Mucosa of descending colon (tissue), 3 donors: ENCODE measurements around the gene KAZN. TPM values are rescaled to one million over a fixed set of nuclear protein-coding genes. Genes with fewer than 3 reads are reported as not detected.

ENCODE experiments used
- ATAC-seq: fragments of 200-7000 bp; cut with Tn5 transposase; one replicate; pipeline ENCODE4 v1.9.1; 2020; ENCODE audit warnings: mild to moderate bottlenecking, moderate library complexity
- DNase-seq, 3 donors: peaks; one replicate each; pipeline ENCODE4 v3.0.0-alpha.2; 2020
- H3K36me3 ChIP-seq: fragments of 200-600 bp; one replicate; pipeline ENCODE4 v1.8.0; 2021; ENCODE audit warnings: low read depth, mild to moderate bottlenecking
- H3K4me1 ChIP-seq: fragments of 200-600 bp; one replicate; pipeline ENCODE4 v1.8.0; 2021; ENCODE audit warnings: low read depth, mild to moderate bottlenecking
- H3K4me3 ChIP-seq: fragments of 200-600 bp; one replicate; pipeline ENCODE4 v1.8.0; 2021; ENCODE audit warnings: mild to moderate bottlenecking
- H3K9me3 ChIP-seq: fragments of 200-600 bp; one replicate; pipeline ENCODE4 v1.8.0; 2021; ENCODE audit warnings: mild to moderate bottlenecking
- CTCF ChIP-seq: fragments of 200-600 bp; IDR thresholded peaks from one replicate; pipeline ENCODE4 v1.8.0; 2022; ENCODE audit warnings: antibody characterized with exemption, mild to moderate bottlenecking
- intact Hi-C, 2 donors: fragments of 100-400 bp; cut with DNase I in 1 of 2; cut with micrococcal nuclease in 1 of 2; formaldehyde crosslinking; loops; one replicate each; pipeline versions ENCODE4 v1.11.0 to v1.11.1; 2022; cut with DNase I, micrococcal nuclease
- total RNA-seq, 3 donors: library from RNA; stranded (reverse); fragmentation: NEBNext Ultra II Directional in 2 of 3; extraction: Animal tissue kit (Norgen Biotek cat#: 25700) in 2 of 3; gene quantifications; one replicate each; pipeline versions ENCODE4 v1.2.1 to v1.2.4, GENCODE V29; 2021 to 2023
- donor health status: DM: no; HTN: no; CAD: no; lungs with moderate emphysema.
- donor health status: DM: no; HTN: no; CAD: no.
- donor health status: DM: no; HTN: yes; CAD: no.

The KAZN gene
- total RNA-seq, 3 donors from 2014 or later: 9.7 to 21.9 (median 15.8) TPM

- intact Hi-C loops: no loop called here
- TF ChIP-seq CTCF: no peak
- DNase-seq (no peak), ATAC-seq (no peak)
- Histone ChIP-seq H3K4me3 (no peak overlapping the region), H3K9me3 (no peaks in the 10 kb centered on the region), H3K4me1 (no peaks in the 10 kb centered on the region), H3K36me3 (no peaks in the 10 kb centered on the region)
These were observed 130.0 kb downstream of the KAZN start for GRCh38 chr1:14728516-14728915.

GRCh38 chr1:14732728-14733047, 134.2 kb downstream of the KAZN start:
- no peaks in the 10 kb centered on the region for H3K9me3 ChIP-seq
- H3K4me3 ChIP-seq: no peak overlapping the region
- no peaks in the 10 kb centered on the region for H3K4me1 ChIP-seq
- H3K36me3 ChIP-seq: no peaks in the 10 kb centered on the region
- ATAC-seq (no peak), DNase-seq (no peak)
- TF ChIP-seq CTCF: no peak
- intact Hi-C loops: no loop called here

- no peak for TF ChIP-seq CTCF
- Histone ChIP-seq H3K4me1 (no peaks in the 10 kb centered on the region), H3K4me3 (no peak overlapping the region), H3K9me3 (no peaks in the 10 kb centered on the region), H3K36me3 (no peaks in the 10 kb centered on the region)
- ATAC-seq: no peak
- intact Hi-C loops: no loop called here
- peak in 1 of 3 donors; percentile 6 for DNase-seq
These were observed 134.7 kb downstream of the KAZN start for GRCh38 chr1:14733048-14733778.

GRCh38 chr1:14733779-14734140, 135.3 kb downstream of the KAZN start:
- intact Hi-C loops: no loop called here
- Histone ChIP-seq H3K36me3 (no peaks in the 10 kb centered on the region), H3K4me1 (no peaks in the 10 kb centered on the region), H3K4me3 (no peak overlapping the region), H3K9me3 (no peaks in the 10 kb centered on the region)
- DNase-seq (no peak), ATAC-seq (no peak)
- TF ChIP-seq CTCF: no peak

- no peaks in the 10 kb centered on the region for H3K4me1 ChIP-seq
- no peaks in the 10 kb centered on the region for H3K9me3 ChIP-seq
- ATAC-seq (no peak), DNase-seq (no peak)
- intact Hi-C loops: no loop called here
- TF ChIP-seq CTCF: no peak
- H3K36me3 ChIP-seq: no peaks in the 10 kb centered on the region
- no peak overlapping the region for H3K4me3 ChIP-seq
These were observed 137.4 kb downstream of the KAZN start for GRCh38 chr1:14735841-14736240.
